K562 (cell line): ENCODE data around the gene MADCAM1. TPM values are rescaled to one million over a fixed set of nuclear protein-coding genes. Genes with fewer than 3 reads are reported as not detected.

ENCODE experiments used
- CBFA2T2 ChIP-seq: fragments of 450-650 bp; conservative IDR thresholded peaks from 2 replicates; pipeline ENCODE4 v1.6.1; 2017; ENCODE audit warnings: mild to moderate bottlenecking
- DLX4 ChIP-seq: fragments of 250-450 bp; sonication (Bioruptor Pico); IDR thresholded peaks from 2 replicates; pipeline ENCODE4 v1.6.1; 2021; ENCODE audit warnings: mild to moderate bottlenecking
- ESRRA ChIP-seq: fragments of 450-650 bp; IDR thresholded peaks from 2 replicates; pipeline ENCODE4 v1.6.1; 2014; ENCODE audit warnings: low read depth, mild to moderate bottlenecking, moderate library complexity, borderline replicate concordance
- KLF6 ChIP-seq: fragments of 250-450 bp; sonication (Bioruptor Pico); IDR thresholded peaks from 2 replicates; pipeline ENCODE4 v1.4.0; 2020; ENCODE audit warnings: mild to moderate bottlenecking, moderate library complexity, borderline replicate concordance
- MGA ChIP-seq: fragments of 450-650 bp; IDR thresholded peaks from 2 replicates; pipeline ENCODE4 v1.6.1; 2016; ENCODE audit warnings: mild to moderate bottlenecking, moderate library complexity
- MIER1 ChIP-seq: fragments of 450-650 bp; IDR thresholded peaks from 2 replicates; pipeline ENCODE4 v1.6.1; 2016; ENCODE audit warnings: antibody characterized with exemption, mild to moderate bottlenecking, low read depth
- PBX2 ChIP-seq, 2 experiments: IDR thresholded peaks in 1 of 2; conservative IDR thresholded peaks in 1 of 2; 2 replicates each; pipeline ENCODE4 v1.6.1; 2016; ENCODE audit warnings: low read depth in 2 of 2, mild to moderate bottlenecking in 1 of 2, missing compliant biosample characterization in 1 of 2, missing genetic modification characterization in 1 of 2, moderate library complexity in 1 of 2
- RBM22 ChIP-seq: fragments of 200-400 bp; formaldehyde crosslinking; IDR thresholded peaks from 2 replicates; pipeline ENCODE4 v1.6.1; 2018; ENCODE audit warnings: low read length, low read depth; ENCODE audit not compliant: poor library complexity, severe bottlenecking
- SRSF3 ChIP-seq: fragments of 200-400 bp; formaldehyde crosslinking; IDR thresholded peaks from 2 replicates; pipeline ENCODE4 v1.6.1; 2016; ENCODE audit warnings: mild to moderate bottlenecking, low read length, moderate library complexity; ENCODE audit not compliant: insufficient read depth
- ZBED1 ChIP-seq: IDR thresholded peaks from 2 replicates; pipeline ENCODE4 v1.6.1; 2014
- ZKSCAN1 ChIP-seq: fragments of 150-350 bp; IDR thresholded peaks from 2 replicates; pipeline ENCODE4 v1.6.1; 2016; ENCODE audit warnings: low read depth, low read length
- ZNF197 ChIP-seq: fragments of 200-800 bp; sonication (Bioruptor generic); IDR thresholded peaks from 2 replicates; pipeline ENCODE4 v1.6.1; 2016; ENCODE audit warnings: low read depth, missing genetic modification characterization, missing compliant biosample characterization
- ZNF507 ChIP-seq: conservative IDR thresholded peaks from 2 replicates; pipeline ENCODE4 v1.6.1; 2017; ENCODE audit warnings: missing genetic modification characterization, missing compliant biosample characterization
- polyA plus RNA-seq, 8 experiments: library from polyadenylated mRNA; depleted of rRNA in 4 of 8; stranded (reverse) in 5 of 8; unstranded in 3 of 8; fragments of >200 nt; fragmentation: Nextera tagmentation in 2 of 8; fragmentation: Illumina TruSeq in 1 of 8; extraction: Ambion mirVana in 2 of 8; extraction: Trizol in 1 of 8; gene quantifications; 2 replicates each; pipeline versions ENCODE4 v1.2.1 to v1.2.3, GENCODE V29; 2011 to 2014; ENCODE audit warnings: inconsistent platforms in 1 of 8, missing spikeins in 1 of 8
- total RNA-seq, 7 experiments: library from RNA; depleted of rRNA in 6 of 7; stranded (reverse); fragments of >200 nt in 6 of 7; fragmentation: Illumina TruSeq in 2 of 7; extraction: Trizol in 2 of 7; gene quantifications; 2 replicates each; pipeline versions ENCODE4 v1.2.1 to v1.2.3, GENCODE V29; 2011 to 2021; ENCODE audit warnings: low replicate concordance in 1 of 7

MADCAM1 gene
- total and polyA plus RNA-seq, 9 of the 15 experiments (the other 6 are each of a cell fraction or from before 2014, with no cell fraction given) = 0.09 to 0.36 (median 0.09) TPM; not detected in 6

- TF ChIP-seq MGA (no peak), MIER1 (peak; percentile 47; the same call in 1 of the 2 replicates), RBM22 (no peak), ZNF197 (CRISPR knock-in tag) (no peak), DLX4 (CRISPR knock-in tag) (no peak), ZNF507 (no peak), ESRRA (peak; percentile 85), ZKSCAN1 (no peak), CBFA2T2 (no peak), ZBED1 (no peak), SRSF3 (no peak), PBX2 (CRISPR knock-in tag; IDR thresholded peaks at IDR 0.05; ENCODE audit: low read depth) (no peak), PBX2 (tag; conservative IDR thresholded peaks at IDR 0.05; ENCODE audit: low read depth) (no peak), KLF6 (CRISPR knock-in tag) (no peak)
Observed at GRCh38 chr19:495402-496111, 729 bp upstream of the MADCAM1 start (continued).
